ENCODE measurements around the gene HERC4.

DNA sequence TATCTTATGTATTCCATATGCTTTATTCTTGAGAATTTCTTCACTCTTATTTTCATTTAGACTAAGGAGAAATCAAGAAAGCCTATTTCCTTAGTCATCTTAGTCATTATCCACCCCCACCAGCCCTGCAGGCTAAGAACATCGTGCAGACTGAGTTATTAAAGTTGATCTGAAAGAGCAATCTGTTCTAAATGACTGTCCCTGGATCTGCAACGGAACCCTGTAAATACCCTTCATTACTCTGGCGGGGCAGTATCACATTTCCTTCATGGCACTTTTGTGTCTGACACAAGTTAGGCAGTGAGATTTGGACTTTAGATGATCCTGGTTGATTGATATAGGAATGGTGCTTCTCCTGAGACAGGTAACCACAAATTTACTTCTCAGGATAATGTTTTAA is 30.7 kb upstream of the HERC4 start:
- TF ChIP-seq, protein P1, sequence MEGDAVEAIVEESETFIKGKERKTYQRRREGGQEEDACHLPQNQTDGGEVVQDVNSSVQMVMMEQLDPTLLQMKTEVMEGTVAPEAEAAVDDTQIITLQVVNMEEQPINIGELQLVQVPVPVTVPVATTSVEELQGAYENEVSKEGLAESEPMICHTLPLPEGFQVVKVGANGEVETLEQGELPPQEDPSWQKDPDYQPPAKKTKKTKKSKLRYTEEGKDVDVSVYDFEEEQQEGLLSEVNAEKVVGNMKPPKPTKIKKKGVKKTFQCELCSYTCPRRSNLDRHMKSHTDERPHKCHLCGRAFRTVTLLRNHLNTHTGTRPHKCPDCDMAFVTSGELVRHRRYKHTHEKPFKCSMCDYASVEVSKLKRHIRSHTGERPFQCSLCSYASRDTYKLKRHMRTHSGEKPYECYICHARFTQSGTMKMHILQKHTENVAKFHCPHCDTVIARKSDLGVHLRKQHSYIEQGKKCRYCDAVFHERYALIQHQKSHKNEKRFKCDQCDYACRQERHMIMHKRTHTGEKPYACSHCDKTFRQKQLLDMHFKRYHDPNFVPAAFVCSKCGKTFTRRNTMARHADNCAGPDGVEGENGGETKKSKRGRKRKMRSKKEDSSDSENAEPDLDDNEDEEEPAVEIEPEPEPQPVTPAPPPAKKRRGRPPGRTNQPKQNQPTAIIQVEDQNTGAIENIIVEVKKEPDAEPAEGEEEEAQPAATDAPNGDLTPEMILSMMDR (IDR thresholded peaks at IDR 0.05 in 8 of 11, conservative IDR thresholded peaks at IDR 0.05 in 3 of 11) = no peak
- no peak for TF ChIP-seq POLR2A (IDR thresholded peaks at IDR 0.05)

All from spleen (tissue), 7 donors.